SW480 (cell line): ENCODE measurements around the gene RGL1.

Experiments used
- DNase-seq: peaks from one replicate; pipeline ENCODE4 v3.0.0-alpha.2; 2016; ENCODE audit warnings: low spot score

Gene RGL1

GRCh38 chr1:183869664-183870063 lies 64.7 kb downstream of the RGL1 start:
- DNase-seq, result no peak

- no peak for DNase-seq
Measured at GRCh38 chr1:183870351-183871077, 65.6 kb downstream of the RGL1 start.

- DNase-seq, result peak; percentile 45
Measured at GRCh38 chr1:183871142-183871541, 66.2 kb downstream of the RGL1 start.

- no peak for DNase-seq
Measured at GRCh38 chr1:183871601-183872000, 66.7 kb downstream of the RGL1 start.

- DNase-seq, result no peak
Measured at GRCh38 chr1:183872403-183872802, 67.5 kb downstream of the RGL1 start.

- no peak for DNase-seq
Measured at GRCh38 chr1:183873642-183874041, 68.7 kb downstream of the RGL1 start.

GRCh38 chr1:183876309-183876708 lies 71.4 kb downstream of the RGL1 start:
- no peak for DNase-seq

GRCh38 chr1:183877053-183877720 lies 72.3 kb downstream of the RGL1 start:
- DNase-seq, result no peak

GRCh38 chr1:183879494-183879893 lies 74.6 kb downstream of the RGL1 start:
- no peak for DNase-seq

- no peak for DNase-seq
Measured at GRCh38 chr1:183879966-183880365, 75.0 kb downstream of the RGL1 start.

- DNase-seq, result no peak
Measured at GRCh38 chr1:183880531-183881243, 75.8 kb downstream of the RGL1 start.

GRCh38 chr1:183881387-183882131 lies 76.6 kb downstream of the RGL1 start:
- peak; percentile 74 for DNase-seq

- DNase-seq, result no peak
Measured at GRCh38 chr1:183882335-183883167, 77.6 kb downstream of the RGL1 start.

- DNase-seq, result no peak
Measured at GRCh38 chr1:183883623-183884022, 78.7 kb downstream of the RGL1 start.

- no peak for DNase-seq
Measured at GRCh38 chr1:183884526-183884925, 79.6 kb downstream of the RGL1 start.

GRCh38 chr1:183885142-183885735 lies 80.3 kb downstream of the RGL1 start:
- no peak for DNase-seq

GRCh38 chr1:183886083-183886828 lies 81.3 kb downstream of the RGL1 start:
- no peak for DNase-seq

- no peak for DNase-seq
Measured at GRCh38 chr1:183886853-183887252, 81.9 kb downstream of the RGL1 start.

GRCh38 chr1:183887826-183888819 lies 83.2 kb downstream of the RGL1 start:
- peak; percentile 84 for DNase-seq
